NCI-H526 treated with DMSO at 0.1 percent for 48 hours (cell line): Measurements from ENCODE around the gene NME9.
A peak's percentile ranks its signal among the peaks of the same experiment; 100 is the strongest.

Experiments used
- DNase-seq: peaks from one replicate; lab custom pipeline; 2025; lab: John Stamatoyannopoulos, UW

NME9 gene

DNA sequence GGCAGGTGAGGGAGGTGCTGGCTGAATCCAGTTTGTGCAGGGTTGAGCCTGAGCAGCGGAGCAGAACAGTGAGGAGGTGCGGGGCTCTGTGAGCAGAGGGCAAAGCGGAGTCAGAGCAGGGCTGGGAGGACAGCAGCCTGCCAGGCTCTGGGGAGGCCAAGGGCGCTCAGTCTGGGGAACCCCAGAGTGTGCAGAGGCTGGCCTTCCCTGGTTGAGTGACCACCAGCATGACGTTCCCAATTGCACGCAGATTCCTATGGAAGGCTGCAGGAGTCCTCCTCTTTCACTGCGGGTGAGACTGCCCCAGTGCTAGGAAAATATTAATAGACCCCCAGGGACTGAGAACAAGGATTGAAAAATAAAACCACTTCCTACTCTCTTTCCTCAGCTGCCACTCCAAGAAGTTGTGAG lies 31.9 kb upstream of the NME9 start:
- no peak for DNase-seq

DNA sequence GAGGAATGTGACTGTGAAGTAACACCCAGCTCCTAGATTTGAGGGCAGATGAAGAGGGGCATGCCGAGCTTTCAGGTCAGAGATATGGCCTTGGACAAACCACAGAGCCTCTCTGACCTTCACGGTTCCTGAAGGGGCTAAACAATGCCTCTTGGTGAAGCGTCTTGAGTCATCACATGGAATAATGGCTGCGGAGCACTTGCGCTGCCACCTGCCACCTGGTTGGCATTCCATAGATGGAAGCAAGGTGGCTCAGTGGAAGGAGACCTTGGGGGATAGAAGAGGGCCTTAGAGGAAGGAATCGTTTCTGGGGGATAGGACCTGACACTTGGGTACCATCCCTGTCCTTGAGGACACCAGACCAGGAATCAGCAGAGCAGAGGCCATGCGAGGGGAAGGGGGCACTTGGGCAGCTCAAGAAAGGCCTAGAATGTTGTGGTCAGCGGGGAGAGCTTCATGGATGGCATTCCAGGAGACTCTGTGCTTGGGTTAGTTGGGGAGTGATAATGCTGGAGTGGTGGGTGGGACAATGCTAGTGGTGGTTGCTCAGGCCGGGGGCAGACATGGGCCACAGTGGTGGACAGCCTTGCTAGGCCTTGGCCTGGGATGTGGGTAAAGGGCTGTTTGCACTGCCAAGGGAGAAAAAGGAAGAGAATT lies 31.3 kb upstream of the NME9 start:
- DNase-seq = no peak

DNA sequence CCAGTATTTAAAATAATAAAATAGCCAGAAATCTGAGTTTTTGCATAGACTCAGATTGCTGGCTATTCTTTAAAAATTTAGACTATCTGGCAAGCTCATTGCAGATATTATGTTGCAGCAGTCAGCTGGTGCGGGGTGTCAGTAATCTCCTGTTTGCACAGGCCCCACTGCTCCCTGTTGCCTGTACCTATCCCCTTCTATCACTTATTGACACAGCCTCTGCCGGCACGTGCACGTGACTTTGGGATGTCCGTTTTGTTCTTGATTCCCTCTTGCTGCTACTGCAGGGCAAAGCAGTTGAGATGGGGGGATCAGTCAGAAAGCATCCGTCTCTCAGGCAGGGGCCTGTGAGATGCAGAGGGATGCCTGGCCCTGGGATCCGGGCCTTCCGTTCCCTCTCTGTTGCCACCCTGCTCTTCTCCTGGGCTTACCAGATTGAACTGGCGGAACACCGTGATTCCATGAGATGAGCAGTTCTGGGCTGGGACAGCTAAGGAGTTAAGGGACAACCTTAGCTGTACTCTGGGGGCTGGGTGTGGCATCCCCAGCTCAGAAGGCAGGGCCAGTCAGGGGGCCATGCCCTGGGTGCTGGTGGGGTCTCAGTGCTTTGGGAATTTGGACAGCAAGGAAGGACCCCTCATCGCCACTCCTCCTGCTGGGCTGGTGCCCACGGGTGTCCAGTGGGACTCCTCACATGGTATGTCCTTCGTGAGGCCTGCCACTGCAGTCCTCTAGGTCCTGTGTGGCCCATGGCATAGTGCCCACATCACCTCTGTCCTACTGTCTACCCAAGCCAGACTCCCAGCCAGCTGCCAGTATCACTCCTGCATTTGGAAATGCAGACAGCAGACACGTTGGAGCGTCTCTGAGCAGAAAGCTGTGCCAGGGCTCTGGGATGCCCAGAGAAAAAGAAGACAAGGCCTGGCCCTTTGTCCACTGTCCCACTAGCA lies 30.5 kb upstream of the NME9 start:
- DNase-seq = no peak

DNA sequence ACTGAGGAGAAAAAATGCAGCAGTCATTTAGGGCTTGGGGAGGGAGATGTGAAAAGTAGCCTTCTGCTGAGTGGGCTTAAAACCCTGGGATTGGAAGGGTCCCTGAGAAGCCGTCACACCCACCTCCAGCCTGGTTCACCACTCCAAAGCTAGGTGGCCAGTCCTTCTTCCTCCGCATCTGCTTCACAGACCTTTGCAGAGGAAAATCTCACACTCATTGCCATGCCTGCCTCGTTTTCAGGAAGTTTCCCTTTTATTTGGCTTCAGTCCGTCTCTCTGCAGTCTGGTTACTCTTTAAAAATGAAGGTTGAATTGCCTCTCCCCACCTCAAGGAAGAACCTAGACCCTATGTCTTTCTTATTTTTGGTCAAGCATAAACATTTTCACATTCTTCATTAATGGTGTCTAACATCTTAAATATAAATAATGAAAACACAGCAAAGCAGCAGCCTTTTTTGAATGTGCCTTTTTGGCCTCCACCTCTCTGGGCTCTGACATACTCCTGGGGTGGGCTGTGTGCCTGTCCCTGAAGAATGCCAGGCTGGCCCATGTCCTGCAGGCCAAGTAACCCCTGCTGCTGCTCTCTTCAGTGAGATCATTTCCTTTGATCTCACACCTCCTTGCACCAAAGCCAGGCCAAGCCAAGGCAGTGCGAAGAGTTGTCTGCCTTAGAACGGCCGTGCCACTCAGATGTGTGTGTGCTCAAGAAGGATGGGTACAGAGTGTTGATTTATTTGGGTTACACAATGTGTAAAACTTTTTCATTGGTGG lies 29.7 kb upstream of the NME9 start:
- DNase-seq = no peak

DNA sequence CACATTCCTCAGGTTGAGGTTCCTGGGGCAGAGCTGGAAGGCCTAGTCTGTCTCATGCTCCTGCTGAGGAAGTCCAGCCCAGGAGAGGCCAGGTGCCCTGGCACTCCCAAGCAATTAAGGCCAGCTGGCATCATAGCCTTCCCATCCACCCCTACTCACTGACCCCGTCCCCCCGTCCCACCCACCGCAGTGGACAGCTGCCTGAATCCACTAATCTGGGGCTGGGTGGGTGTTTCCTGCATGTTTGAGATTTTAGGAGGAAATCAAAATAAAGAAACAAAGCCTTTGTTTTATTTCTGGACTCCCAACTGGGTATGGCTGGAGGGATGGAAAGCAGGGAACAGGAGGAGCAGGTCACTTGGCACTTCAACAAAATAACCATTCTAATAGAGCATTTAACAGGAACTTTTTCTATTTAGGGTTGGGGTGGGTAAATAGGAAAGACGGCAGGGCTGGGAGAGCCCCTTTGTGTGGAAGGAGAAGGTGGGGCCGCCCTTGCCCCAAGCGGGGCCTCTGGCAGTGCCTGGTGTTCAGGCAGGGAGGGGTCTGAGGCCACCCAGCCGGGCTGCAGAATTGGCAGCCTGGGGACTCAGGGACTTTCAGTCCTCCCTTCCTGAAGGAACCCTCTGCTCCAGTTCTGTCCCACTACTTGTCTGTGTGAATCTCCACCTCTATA lies 27.2 kb upstream of the NME9 start:
- DNase-seq = no peak

DNA sequence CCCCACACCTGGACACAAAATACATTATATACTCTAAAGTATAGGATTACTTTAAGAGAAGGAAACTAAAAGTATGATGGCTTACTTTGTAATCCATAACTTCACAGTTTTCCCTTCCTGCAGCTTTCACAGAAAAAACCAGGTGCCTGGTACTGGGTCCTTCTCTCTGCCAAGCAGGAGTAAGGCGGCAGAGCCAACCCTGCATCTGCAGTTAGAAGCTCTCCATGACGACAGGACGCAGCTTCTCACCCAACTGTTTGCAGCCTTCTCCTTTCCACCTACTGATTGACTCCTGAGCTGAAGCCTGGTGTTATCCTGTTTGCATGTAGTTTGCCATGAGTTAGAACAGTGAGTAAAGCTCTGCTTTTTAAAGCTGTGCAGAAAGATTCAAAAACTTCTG lies 25.4 kb upstream of the NME9 start:
- DNase-seq = no peak

DNA sequence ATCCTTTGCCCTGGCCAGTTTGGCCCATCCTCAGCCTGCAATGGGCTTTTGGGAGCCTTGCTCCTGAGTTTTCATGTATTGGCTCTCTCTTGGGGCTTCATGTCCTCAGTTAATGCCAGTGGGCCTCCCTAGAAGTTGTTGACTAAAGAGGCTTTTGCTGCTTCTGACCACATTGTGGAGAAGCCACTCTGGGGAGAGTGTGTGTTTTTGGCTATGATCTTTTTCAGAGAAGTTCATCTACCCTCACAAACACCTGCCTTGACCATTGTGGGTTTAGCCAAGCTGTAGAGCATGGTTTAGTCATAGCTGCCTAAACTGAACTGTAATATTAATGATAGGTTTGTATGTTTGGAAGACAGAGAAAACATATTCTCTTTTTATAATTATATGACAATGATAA lies 24.7 kb upstream of the NME9 start:
- DNase-seq = no peak

DNA sequence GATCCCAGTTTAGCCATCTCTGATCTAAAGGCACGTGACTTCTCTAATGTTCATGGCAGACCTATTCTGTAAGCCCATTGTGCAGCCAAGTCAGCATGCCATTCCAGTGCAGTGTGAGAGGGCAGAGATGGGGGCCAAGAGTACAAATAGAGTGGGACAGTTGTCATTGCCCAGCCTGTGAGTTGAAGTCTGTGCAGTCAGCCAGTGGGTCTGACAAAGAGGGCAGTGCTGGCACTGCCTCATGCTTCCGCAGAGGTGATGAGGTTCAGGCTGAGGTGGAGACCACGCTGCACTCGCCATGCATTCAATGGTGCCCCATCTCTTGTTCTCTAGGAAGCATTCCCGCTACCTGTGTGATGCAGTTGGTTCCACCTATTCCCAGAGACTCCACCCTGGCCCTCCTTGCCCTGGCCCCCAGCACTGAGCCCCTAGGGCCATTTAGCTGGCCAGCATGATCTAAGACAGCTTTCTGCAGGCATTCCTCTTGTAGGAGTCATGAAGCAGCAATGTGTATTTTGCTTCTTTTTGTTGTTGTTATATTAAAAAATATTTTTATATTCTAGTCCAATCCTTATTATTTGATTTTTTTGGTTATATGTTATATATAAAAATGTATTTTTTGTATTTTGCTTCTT lies 22.4 kb upstream of the NME9 start:
- no peak for DNase-seq

DNA sequence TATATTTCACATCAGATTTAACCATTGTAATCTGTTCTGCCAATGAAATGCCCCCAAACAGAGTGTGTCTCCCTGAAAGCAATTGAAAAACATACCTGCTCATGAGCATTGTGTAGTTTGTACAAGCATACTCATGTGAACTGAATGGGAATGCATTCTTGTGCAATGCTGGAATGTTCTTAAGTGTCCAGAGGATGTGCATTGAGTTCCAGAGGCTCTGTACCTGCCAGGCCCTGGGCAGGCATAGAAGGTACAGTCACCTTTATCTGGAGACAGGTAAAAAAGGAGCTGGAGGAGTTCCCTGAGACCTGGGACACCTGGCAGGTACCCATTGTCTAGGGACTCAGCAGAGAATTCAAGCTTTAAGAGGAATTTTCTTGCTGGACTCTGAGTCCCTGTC lies 21.5 kb upstream of the NME9 start:
- no peak for DNase-seq

DNA sequence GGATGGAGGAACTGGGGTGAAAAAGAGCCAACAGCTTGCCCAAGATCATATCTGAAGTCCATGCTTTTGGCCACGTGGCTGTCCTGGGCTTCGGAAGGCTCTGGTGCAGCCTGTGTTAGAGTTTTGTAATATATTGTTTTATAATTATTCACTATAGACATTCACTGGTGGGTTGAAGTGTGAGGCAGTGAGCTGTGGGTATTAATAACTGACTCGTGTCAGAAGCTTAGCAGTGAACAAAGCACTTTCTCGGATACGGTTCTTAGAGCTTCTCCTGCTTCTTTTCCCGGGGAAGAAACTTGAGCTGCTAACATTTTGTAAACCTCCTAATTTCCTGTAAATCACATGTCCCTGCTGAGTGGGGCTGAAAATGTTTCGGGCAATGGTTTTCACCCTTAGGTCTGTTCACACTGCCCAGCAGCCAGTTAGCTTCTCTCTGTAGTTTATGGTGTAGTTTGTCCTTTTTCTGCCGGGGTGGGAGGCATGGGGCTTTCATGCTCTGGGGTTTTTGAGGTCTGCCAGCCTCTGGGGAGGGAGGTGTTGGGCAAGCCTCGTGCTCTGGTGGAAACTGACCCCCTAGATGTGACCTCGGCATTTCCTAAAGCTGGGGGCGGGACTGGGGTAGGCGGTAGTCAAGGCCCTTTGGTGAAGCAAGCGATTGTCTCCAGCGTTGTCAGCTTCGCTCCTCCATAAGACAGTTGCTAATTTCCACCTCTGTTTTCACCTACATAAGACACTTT lies 20.4 kb upstream of the NME9 start:
- DNase-seq = no peak

DNA sequence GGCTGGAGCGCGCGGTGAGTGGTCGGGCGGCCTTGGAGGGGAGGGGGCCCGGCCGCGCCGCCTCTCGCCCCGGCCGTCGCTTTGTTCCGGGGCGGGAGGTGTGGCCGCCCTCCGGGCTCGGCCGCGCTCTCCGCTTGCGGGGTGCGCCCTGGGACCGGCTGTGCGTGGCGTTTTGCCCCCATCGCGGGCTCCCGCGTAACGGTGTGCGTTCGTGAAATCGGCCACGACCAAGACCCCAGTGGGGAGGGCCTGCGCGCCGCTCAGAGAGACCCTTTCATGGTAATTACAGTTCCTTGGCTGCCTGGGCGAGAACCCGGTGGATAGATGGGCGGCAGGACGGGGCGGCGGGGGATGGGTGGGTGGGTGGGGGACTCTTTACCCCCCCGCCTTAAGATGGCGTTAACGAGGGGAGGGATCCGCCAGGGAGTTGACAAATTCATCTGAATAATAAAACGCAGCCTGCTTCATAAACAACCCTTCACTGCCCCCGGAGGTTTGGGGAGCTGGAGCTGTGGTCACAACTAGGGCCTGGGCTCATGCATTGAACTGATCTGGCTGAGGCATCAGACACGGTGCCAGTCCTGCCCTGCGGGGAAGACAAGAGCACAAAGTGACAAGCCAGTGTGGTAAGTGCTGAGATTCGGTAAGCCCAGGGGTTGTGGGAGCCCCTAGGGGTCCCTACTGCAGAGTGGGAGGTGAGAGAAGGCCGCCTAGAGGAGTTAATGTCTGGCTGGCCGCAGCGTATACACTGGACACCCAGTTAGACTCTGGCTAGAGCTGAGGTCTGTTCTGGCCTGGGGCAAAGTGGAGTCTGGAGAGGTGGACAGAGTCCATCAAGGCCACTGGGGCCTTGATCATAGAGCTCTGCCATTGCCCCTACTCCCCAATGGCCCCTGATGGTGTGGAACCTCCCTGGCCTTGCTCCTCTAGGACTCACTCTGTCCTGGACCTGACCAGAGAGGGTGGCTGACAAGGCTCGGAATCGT lies 19.4 kb upstream of the NME9 start:
- DNase-seq = no peak

DNA sequence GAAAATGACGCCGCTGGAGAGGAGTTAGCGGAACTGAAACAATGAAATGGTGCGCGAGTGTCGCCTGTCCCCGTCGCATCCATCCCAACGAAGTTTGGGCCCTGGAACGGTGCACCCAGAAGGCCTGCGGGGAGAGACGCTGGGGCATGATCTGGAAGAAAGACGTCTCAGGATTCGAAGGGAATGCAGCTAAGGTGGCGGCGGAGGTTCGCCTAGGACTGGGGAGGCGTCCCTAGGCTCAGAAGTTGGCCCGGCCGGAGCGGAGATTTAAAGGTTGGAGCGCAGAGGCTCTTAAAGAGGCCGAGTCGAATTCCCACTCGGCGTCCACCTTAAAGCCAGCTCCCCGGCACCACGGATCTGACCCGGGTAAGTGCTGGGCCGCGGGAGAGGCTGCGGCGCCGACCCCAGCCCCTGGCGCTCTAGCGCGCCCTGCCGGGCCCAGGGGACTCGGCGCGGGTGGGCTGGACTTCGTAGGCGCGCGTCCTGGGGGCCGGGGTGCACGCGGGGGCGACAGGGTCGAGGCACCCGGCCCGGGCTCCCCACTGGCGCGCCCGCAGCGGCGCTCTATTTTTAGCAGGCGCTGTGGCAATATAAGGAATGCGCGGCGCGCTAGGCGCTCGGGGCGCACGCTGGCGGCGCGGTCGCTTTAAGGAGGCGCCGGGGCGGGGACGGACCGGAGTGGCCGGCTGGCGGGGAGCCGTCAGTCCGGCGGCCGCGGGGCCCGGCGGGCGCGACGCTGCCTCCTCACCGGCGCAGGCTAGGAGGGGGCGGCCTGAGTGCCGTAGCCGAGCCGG lies 18.5 kb upstream of the NME9 start, which contains the start of gene MRAS:
TSS of gene MRAS (plus strand) at position 620 of the 794 bp plus-strand sequence. CDS start 24,305 bp downstream, outside the sequence.
- DNase-seq = peak; percentile 32

DNA sequence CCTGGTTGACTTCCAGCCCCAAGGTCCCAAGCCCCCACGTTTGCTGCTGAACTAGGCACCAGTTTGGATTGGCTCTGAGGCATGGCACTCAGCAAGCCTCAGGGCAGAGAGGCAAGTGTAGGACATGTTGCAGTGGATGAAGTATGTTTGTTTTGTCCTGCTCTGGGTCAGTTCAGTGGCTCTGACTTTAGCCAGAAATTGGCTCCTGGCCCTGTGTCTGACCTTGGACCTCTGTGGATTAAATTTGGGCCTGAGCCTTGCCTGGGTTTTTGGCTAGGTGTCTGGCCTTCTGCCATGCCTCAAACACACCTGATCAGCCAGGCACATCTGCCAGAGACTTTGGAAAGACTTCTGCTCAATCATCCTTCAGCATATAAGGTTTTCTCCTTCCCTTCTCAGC lies 15.1 kb upstream of the NME9 start:
- DNase-seq = no peak

DNA sequence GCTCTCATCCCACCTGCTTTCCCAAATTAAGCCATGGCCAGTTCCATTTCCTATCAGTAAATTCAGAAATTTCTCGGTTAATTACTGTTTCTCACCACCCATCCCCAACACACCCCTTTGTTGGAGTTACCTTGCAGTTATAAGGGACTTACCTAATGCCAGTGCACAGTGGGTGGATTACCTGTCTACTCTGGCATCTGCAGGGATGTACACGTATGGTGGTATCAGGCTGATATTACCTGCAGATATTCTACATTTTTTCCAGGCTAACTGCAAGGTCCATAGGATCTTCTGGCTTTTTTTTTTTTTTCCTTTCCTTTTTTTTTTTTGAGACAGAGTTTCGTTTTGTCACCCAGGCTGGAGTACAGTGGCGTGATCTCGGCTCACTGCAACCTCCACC lies 10.9 kb upstream of the NME9 start:
- no peak for DNase-seq

DNA sequence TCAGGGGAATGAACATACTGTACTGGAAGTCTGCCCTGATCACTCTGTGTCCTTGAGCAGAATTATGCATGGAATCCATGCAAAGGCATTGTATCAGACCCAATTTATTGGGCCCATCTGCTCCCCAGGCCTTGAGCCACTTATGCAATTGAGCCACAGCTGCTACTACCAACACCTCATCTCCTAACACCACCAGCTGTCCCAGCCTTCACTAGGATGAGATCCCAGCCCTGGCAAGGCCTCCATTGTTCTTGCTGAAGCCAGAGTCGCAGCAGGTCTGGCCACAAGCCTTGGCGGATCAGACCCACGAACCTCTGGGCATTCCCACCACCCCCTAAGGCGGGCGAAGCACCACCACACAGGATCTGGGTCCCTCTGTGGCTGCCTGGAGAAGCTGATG lies 9.2 kb upstream of the NME9 start:
- DNase-seq = no peak

DNA sequence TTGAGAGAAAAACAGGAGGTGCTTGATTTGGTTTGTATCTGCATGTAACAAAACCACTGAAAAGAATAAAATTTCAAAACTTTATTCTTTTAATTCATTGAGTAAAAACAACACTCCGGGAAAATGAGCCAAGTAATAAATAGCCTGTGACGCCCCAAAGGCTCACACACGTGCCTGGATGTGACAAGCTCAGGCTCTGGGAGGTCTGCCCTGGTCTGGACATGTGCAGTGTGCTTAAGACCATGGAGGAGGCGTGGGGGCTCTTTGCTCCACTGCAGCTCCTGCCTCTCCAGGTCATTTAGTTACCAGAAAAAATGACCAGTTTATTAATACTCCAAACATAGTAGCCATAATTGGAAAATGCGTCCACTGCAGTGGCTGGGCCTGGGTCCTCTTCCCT lies 8.6 kb upstream of the NME9 start:
- DNase-seq = no peak

DNA sequence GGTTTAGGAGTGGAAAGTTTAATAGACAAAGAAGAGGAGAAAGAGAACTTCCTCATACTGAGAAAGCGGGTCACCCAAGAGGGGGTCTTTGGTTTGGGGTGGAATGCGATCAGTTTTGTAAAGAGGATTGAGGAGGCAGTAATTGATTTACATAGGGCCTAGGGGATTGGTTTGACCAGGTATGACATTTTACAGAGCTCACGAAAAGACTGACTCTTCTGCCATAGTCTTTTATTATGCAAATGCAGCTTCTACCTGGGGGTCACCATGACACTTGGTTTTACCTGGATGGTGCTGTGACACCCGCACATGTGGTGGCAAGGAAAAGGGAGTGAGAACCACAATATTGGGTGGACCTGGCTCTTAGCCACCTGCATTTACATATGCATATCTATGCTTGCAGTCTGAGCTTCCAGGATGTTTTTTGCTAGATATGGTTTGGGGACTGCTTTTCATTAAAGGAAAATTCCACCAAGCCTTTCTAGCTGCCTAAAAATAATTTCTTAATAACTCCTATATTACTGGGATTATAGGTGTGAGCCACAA lies 6.9 kb upstream of the NME9 start:
- DNase-seq = peak; percentile 10

DNA sequence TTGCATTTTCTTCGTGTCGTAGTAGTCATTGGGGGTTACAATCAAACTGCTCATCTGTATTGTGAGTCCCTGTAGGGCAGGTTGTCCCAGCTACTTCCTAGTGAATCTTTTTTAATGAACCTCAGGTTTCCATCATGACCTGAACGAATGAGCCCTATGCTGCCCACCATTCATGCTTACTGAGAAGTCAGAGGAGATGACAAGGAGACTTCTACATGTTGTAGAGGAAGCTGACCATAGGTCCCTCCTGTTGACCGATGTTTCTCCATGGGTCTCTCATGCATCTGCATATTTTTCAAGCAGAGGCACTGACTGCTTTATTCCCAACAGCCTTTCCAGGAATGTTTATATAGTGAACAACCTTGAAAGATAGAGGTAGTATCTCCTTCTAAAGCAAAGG lies 5.0 kb upstream of the NME9 start:
- no peak for DNase-seq
